WTC11 (cell line): ENCODE data around the gene FARP2. TPM values are rescaled to one million over a fixed set of nuclear protein-coding genes. Genes with fewer than 3 reads are reported as not detected.

ENCODE experiments used
- ATAC-seq: fragments of 200-7000 bp; cut with Tn5 transposase; 2 replicates; pipeline ENCODE4 v1.10.0; 2021; ENCODE audit warnings: mild to moderate bottlenecking, moderate library complexity
- CTCF ChIA-PET: fragments of 300-600 bp; sonication (Branson Sonifier 250); formaldehyde crosslinking; loops from one replicate; lab custom pipeline; 2021; ENCODE audit warnings: antibody characterized with exemption; lab: Charles Lee
- POLR2A ChIA-PET: fragments of 350-600 bp; sonication (Branson Sonifier 250); formaldehyde crosslinking; loops from one replicate; lab custom pipeline; 2021; ENCODE audit warnings: antibody characterized with exemption; lab: Charles Lee
- DNase-seq: peaks from one replicate; pipeline ENCODE4 v3.0.0; 2021; ENCODE audit warnings: low spot score
- H3K27ac Mint-ChIP-seq: 2 replicates; pipeline ENCODE4 v1.8.0; 2021; ENCODE audit warnings: mixed read lengths
- H3K27me3 Mint-ChIP-seq: 2 replicates; pipeline ENCODE4 v1.8.0; 2021; ENCODE audit warnings: low read depth, mild to moderate bottlenecking, moderate library complexity, mixed read lengths
- H3K36me3 Mint-ChIP-seq: 2 replicates; pipeline ENCODE4 v1.8.0; 2021; ENCODE audit warnings: mixed read lengths
- H3K4me1 Mint-ChIP-seq: 2 replicates; pipeline ENCODE4 v1.8.0; 2022; ENCODE audit warnings: mixed read lengths
- H3K4me3 Mint-ChIP-seq: 2 replicates; pipeline ENCODE4 v1.8.0; 2021; ENCODE audit warnings: mild to moderate bottlenecking, moderate library complexity, mixed read lengths
- H3K9me3 Mint-ChIP-seq: 2 replicates; pipeline ENCODE4 v1.8.0; 2021; ENCODE audit warnings: mixed read lengths
- AR ChIP-seq: fragments of 250-450 bp; sonication (Bioruptor Pico); IDR thresholded peaks from 2 replicates; pipeline ENCODE4 v1.9.0; 2021; ENCODE audit warnings: mild to moderate bottlenecking
- ATF1 ChIP-seq: sonication (generic); formaldehyde crosslinking; IDR thresholded peaks from 2 replicates; pipeline ENCODE4 v1.8.1; 2023; ENCODE audit warnings: mild to moderate bottlenecking, moderate library complexity, missing genetic modification reagents
- ATF2 ChIP-seq: sonication (generic); formaldehyde crosslinking; IDR thresholded peaks from 2 replicates; pipeline ENCODE4 v1.8.1; 2022; ENCODE audit warnings: low read depth, missing genetic modification reagents, borderline replicate concordance
- ATF3 ChIP-seq: sonication (generic); formaldehyde crosslinking; conservative IDR thresholded peaks from 2 replicates; pipeline ENCODE4 v1.8.1; 2022; ENCODE audit warnings: mild to moderate bottlenecking, missing genetic modification reagents
- ETV6 ChIP-seq: sonication (generic); formaldehyde crosslinking; IDR thresholded peaks from 2 replicates; pipeline ENCODE4 v1.8.1; 2022; ENCODE audit warnings: mild to moderate bottlenecking, missing genetic modification reagents
- FOXK1 ChIP-seq: sonication (generic); formaldehyde crosslinking; IDR thresholded peaks from 2 replicates; pipeline ENCODE4 v1.8.0; 2022; ENCODE audit warnings: mild to moderate bottlenecking, moderate library complexity, missing genetic modification reagents
- FOXP1 ChIP-seq: sonication (generic); formaldehyde crosslinking; IDR thresholded peaks from 2 replicates; pipeline ENCODE4 v1.8.0; 2022; ENCODE audit warnings: missing genetic modification reagents, mild to moderate bottlenecking, moderate library complexity, borderline replicate concordance
- NR1H2 ChIP-seq: sonication (generic); formaldehyde crosslinking; IDR thresholded peaks from 2 replicates; pipeline ENCODE4 v1.9.0; 2021; ENCODE audit warnings: mild to moderate bottlenecking, moderate library complexity, missing genetic modification reagents
- OVOL2 ChIP-seq: fragments of 250-450 bp; sonication (Bioruptor Pico); IDR thresholded peaks from 2 replicates; pipeline ENCODE4 v1.9.0; 2021; ENCODE audit warnings: mild to moderate bottlenecking, borderline replicate concordance
- RORB ChIP-seq: fragments of 250-450 bp; sonication (Bioruptor Pico); IDR thresholded peaks from 2 replicates; pipeline ENCODE4 v1.9.0; 2021; ENCODE audit warnings: mild to moderate bottlenecking
- SOX15 ChIP-seq: fragments of 250-450 bp; sonication (Bioruptor Pico); IDR thresholded peaks from 2 replicates; pipeline ENCODE4 v1.9.0; 2021; ENCODE audit warnings: mild to moderate bottlenecking
- TEAD1 ChIP-seq: sonication (generic); formaldehyde crosslinking; IDR thresholded peaks from 2 replicates; pipeline ENCODE4 v1.8.0; 2022; ENCODE audit warnings: mild to moderate bottlenecking, missing genetic modification reagents
- TP53 ChIP-seq: sonication (generic); formaldehyde crosslinking; IDR thresholded peaks from 2 replicates; pipeline ENCODE4 v1.8.1; 2023; ENCODE audit warnings: mild to moderate bottlenecking, missing genetic modification reagents
- ZNF138 ChIP-seq: sonication (generic); formaldehyde crosslinking; conservative IDR thresholded peaks from 2 replicates; pipeline ENCODE4 v1.8.1; 2022; ENCODE audit warnings: mild to moderate bottlenecking, moderate library complexity, missing genetic modification reagents
- ZNF396 ChIP-seq: fragments of 250-450 bp; sonication (Bioruptor Pico); IDR thresholded peaks from 2 replicates; pipeline ENCODE4 v1.8.0; 2021; ENCODE audit warnings: mild to moderate bottlenecking, moderate library complexity, borderline replicate concordance
- ZSCAN18 ChIP-seq: fragments of 250-450 bp; sonication (Bioruptor Pico); IDR thresholded peaks from 2 replicates; pipeline ENCODE4 v2.1.2; 2022; ENCODE audit warnings: mild to moderate bottlenecking, moderate library complexity
- total RNA-seq: library from RNA; stranded (reverse); gene quantifications from 3 replicates; pipeline ENCODE4 v1.2.3, GENCODE V29; 2021
- TF ChIP-seq, protein P1 (sequence below): sonication (generic); formaldehyde crosslinking; IDR thresholded peaks from 2 replicates; pipeline ENCODE4 v1.8.1; 2023; ENCODE audit warnings: mild to moderate bottlenecking, moderate library complexity, missing genetic modification reagents
- TF ChIP-seq, protein P2 (sequence below): fragments of 250-450 bp; sonication (Bioruptor Pico); IDR thresholded peaks from 2 replicates; pipeline ENCODE4 v1.9.0; 2021; ENCODE audit warnings: mild to moderate bottlenecking, borderline replicate concordance
- TF ChIP-seq, protein P3 (sequence below): sonication (generic); formaldehyde crosslinking; IDR thresholded peaks from 2 replicates; pipeline ENCODE4 v1.8.1; 2022; ENCODE audit warnings: mild to moderate bottlenecking, moderate library complexity, missing genetic modification reagents
- TF ChIP-seq, protein P4 (sequence below): fragments of 250-450 bp; sonication (Bioruptor Pico); IDR thresholded peaks from 2 replicates; pipeline ENCODE4 v1.9.0; 2021; ENCODE audit warnings: mild to moderate bottlenecking

The FARP2 gene
- total RNA-seq, 1 experiment from 2014 or later = 37.8 TPM

GRCh38 chr2:241500431-241500975, 144.4 kb downstream of the FARP2 start:
- Mint-ChIP-seq H3K9me3 (no peaks in the 10 kb centered on the region), H3K27ac (no peak overlapping the region; the same call in 1 of the 2 replicates), H3K36me3 (peaks cover 20% of the 10 kb centered on the region), H3K4me3 (no peak overlapping the region), H3K27me3 (no peaks in the 10 kb centered on the region), H3K4me1 (peaks cover 3% of the 10 kb centered on the region; the same call in 1 of the 2 replicates)
- no peak for ATAC-seq
- TF ChIP-seq, protein P1, sequence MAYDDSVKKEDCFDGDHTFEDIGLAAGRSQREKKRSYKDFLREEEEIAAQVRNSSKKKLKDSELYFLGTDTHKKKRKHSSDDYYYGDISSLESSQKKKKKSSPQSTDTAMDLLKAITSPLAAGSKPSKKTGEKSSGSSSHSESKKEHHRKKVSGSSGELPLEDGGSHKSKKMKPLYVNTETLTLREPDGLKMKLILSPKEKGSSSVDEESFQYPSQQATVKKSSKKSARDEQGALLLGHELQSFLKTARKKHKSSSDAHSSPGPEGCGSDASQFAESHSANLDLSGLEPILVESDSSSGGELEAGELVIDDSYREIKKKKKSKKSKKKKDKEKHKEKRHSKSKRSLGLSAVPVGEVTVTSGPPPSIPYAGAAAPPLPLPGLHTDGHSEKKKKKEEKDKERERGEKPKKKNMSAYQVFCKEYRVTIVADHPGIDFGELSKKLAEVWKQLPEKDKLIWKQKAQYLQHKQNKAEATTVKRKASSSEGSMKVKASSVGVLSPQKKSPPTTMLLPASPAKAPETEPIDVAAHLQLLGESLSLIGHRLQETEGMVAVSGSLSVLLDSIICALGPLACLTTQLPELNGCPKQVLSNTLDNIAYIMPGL (CRISPR knock-in tag) = no peak
- no peak for TF ChIP-seq ZSCAN18
- no peak for DNase-seq
- ChIA-PET POLR2A (interaction anchor here (1.6 kb wide), 1 partner anchor 9 kb away, joined by 4 read pairs; no protein-coding TSS in a partner anchor), CTCF (no interaction called here)

GRCh38 chr2:241501099-241501541, 145.0 kb downstream of the FARP2 start:
- ATAC-seq (no peak), DNase-seq (no peak)
- Mint-ChIP-seq H3K4me3 (no peak overlapping the region), H3K4me1 (peaks cover 3% of the 10 kb centered on the region; the same call in 1 of the 2 replicates), H3K9me3 (no peaks in the 10 kb centered on the region), H3K27ac (no peak overlapping the region), H3K27me3 (no peaks in the 10 kb centered on the region), H3K36me3 (peaks cover 19% of the 10 kb centered on the region)
- no peak for TF ChIP-seq ATF2 (CRISPR knock-in tag)
- TF ChIP-seq, protein P2, sequence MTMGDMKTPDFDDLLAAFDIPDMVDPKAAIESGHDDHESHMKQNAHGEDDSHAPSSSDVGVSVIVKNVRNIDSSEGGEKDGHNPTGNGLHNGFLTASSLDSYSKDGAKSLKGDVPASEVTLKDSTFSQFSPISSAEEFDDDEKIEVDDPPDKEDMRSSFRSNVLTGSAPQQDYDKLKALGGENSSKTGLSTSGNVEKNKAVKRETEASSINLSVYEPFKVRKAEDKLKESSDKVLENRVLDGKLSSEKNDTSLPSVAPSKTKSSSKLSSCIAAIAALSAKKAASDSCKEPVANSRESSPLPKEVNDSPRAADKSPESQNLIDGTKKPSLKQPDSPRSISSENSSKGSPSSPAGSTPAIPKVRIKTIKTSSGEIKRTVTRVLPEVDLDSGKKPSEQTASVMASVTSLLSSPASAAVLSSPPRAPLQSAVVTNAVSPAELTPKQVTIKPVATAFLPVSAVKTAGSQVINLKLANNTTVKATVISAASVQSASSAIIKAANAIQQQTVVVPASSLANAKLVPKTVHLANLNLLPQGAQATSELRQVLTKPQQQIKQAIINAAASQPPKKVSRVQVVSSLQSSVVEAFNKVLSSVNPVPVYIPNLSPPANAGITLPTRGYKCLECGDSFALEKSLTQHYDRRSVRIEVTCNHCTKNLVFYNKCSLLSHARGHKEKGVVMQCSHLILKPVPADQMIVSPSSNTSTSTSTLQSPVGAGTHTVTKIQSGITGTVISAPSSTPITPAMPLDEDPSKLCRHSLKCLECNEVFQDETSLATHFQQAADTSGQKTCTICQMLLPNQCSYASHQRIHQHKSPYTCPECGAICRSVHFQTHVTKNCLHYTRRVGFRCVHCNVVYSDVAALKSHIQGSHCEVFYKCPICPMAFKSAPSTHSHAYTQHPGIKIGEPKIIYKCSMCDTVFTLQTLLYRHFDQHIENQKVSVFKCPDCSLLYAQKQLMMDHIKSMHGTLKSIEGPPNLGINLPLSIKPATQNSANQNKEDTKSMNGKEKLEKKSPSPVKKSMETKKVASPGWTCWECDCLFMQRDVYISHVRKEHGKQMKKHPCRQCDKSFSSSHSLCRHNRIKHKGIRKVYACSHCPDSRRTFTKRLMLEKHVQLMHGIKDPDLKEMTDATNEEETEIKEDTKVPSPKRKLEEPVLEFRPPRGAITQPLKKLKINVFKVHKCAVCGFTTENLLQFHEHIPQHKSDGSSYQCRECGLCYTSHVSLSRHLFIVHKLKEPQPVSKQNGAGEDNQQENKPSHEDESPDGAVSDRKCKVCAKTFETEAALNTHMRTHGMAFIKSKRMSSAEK (CRISPR knock-in tag) = no peak
- no peak for TF ChIP-seq FOXK1
- no peak for TF ChIP-seq ATF3 (CRISPR knock-in tag)
- no peak for TF ChIP-seq OVOL2 (CRISPR knock-in tag)
- no peak for TF ChIP-seq SOX15 (CRISPR knock-in tag)
- no peak for TF ChIP-seq AR (CRISPR knock-in tag)
- TF ChIP-seq TEAD1 (CRISPR knock-in tag) = no peak
- TF ChIP-seq, protein P3, sequence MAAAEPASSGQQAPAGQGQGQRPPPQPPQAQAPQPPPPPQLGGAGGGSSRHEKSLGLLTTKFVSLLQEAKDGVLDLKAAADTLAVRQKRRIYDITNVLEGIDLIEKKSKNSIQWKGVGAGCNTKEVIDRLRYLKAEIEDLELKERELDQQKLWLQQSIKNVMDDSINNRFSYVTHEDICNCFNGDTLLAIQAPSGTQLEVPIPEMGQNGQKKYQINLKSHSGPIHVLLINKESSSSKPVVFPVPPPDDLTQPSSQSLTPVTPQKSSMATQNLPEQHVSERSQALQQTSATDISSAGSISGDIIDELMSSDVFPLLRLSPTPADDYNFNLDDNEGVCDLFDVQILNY = no peak
- no peak for TF ChIP-seq TP53
- no peak for TF ChIP-seq ETV6 (CRISPR knock-in tag)
- no peak for TF ChIP-seq RORB (CRISPR knock-in tag)
- TF ChIP-seq ZNF396 (CRISPR knock-in tag) = no peak
- TF ChIP-seq FOXP1 = no peak
- TF ChIP-seq ZNF138 (CRISPR knock-in tag) = no peak
- no peak for TF ChIP-seq ATF1
- TF ChIP-seq NR1H2 (CRISPR knock-in tag) = no peak
- TF ChIP-seq, protein P4, sequence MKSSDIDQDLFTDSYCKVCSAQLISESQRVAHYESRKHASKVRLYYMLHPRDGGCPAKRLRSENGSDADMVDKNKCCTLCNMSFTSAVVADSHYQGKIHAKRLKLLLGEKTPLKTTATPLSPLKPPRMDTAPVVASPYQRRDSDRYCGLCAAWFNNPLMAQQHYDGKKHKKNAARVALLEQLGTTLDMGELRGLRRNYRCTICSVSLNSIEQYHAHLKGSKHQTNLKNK (CRISPR knock-in tag) = no peak
- ChIA-PET POLR2A (interaction anchor here (1.6 kb wide), 1 partner anchor 9 kb away, joined by 4 read pairs; no protein-coding TSS in a partner anchor), CTCF (no interaction called here)
